ENCODE data around the gene TRPV6.

Gene TRPV6

DNA sequence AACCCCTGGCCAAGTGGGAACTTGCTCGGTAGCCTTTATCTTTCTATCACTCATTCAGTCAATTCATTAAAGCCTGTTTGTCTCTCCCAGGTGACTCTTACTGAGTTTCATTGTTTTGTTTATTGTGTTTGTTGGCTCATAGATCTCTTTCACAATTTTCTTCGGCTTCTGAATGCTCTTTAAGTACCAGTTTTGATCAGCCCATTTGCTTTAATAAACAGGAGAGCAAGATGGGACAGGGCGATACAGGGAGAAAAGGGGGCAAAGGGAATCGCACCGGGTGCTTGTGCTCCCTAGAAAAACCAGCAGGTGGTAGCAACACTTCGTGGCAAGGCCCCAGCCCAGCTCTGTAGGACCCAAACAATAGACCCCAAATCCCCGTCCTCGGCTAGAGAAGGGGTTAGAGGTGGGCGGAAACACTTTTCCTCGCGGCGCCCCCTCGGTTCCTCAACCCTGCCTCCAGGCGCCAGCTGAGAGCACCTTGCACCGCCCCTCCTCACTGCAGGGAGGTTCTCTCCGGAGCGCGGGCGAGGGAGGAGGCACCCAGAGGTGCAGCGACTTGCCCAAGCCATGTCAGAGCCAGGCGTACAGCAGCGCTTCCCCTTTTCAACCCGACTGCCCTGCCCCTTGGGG is 31.7 kb downstream of the TRPV6 start:
- DNase-seq (ENCODE audit: low read depth), result peak; percentile 61

DNA sequence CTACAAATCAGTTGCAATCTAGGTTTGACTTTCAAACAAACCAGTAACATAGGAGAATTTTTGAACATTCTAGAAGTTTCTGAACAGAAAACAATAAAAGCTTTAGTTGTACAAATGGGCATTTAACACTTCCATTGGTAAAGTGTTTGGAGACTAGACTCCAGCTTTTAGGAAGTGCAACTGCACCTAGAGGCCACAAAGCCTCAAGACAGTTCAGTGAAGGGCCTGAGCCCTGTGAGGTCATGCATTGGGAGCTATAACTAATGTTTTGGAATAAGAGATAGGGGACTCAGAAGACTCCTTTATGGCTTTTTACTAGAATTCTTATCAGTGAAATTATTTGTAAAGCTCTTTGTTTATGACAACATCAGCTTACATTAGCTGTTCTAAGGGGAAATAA is 33.6 kb downstream of the TRPV6 start:
- no peak for DNase-seq (ENCODE audit: low read depth)

DNA sequence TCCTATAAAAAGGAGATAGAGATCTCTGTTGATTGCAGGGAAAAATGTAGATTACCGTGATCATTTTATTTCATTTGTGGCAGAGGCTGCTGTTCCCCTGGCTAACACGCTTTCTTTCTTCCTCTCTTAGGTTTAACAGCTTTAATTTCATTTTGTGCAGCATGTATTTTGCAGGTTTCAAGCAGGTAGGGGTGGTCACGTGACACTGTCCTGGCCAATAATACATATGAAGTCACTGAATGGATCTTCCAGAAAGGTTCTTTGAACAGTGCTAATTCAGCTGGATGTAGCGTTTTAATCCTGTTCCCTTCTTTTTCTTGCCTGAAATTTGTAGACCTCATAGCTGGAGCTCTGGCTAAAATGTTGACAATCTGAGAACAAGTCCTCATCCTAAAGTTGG is 34.3 kb downstream of the TRPV6 start:
- no peak for DNase-seq (ENCODE audit: low read depth)

DNA sequence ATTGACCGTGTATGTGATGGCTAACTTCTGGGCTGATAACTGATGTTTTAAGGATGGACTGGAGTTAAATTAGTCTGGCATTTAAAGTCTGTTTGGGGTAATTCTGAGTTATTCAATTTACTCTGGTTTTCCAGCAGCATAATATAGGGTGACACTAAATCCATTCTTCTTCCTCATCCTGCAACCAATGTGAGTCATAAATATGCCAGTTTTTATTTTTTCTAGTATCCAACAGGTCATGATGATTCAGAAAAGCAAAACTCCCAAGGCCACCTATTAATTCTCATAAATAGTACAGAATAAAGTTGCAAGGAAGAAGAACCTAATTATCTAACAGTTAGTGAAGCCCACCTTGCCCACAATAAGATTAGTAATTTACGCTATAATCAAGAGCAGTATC is 38.2 kb downstream of the TRPV6 start:
- DNase-seq (ENCODE audit: low read depth), result no peak

DNA sequence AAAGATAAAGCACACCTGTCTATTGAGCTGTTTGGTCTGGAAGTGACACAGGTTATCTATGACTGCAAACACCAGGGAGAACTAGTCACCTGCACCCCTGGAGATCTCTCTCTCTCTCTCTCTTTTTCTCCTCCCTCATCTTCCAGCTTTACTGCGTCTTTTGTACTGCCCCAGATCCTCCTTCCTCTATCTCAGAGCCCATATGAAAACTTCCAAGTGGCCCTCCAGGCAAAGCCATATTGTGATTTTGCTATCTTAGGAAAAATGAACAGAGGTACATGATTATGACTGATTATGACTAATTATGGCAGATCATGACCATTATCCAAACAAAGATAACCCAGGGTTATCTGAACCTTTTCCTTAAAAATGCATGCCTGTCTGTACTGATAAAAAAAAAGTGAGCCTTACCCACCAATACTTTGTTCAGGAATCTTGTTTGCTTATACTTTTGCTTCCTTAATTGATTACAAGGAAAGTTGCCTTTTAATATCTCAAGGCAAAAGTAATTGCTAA is 43.2 kb downstream of the TRPV6 start:
- no peak for DNase-seq (ENCODE audit: low read depth)

DNA sequence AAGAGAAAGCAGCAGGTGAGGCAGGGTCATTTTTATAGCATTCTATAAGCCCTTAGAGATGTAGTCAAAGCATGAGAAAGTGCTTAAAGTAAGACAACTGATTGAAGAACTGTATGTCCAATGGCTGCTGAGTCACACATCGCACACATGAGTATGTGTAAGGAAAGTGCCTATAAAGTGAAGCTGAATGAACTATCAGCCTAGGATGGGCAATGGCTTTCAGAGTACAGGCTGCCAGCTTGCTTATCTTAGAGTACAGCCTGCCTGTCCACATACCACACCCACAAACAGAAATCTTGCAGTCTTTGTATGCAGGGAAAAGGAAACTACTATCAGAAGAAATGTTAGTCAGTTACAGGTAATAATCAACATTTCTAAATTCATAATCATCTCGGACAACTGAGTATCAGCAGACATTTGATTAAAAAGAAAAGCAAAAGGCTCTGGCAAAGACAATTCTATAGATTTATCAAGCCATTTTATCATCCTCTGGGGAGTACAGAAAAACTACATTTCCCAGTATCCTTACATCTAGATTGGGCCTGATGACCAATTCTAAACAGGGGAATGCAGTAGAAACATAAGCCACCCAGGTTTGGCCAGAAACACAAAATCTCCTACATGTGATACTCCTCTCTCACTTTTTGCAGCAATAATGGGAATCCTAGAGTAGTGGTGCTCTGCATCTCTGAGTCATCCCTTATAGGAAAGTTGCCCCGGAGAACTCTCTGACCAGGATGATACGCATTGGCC is 46.9 kb downstream of the TRPV6 start:
- DNase-seq (ENCODE audit: low read depth), result peak; percentile 9

DNA sequence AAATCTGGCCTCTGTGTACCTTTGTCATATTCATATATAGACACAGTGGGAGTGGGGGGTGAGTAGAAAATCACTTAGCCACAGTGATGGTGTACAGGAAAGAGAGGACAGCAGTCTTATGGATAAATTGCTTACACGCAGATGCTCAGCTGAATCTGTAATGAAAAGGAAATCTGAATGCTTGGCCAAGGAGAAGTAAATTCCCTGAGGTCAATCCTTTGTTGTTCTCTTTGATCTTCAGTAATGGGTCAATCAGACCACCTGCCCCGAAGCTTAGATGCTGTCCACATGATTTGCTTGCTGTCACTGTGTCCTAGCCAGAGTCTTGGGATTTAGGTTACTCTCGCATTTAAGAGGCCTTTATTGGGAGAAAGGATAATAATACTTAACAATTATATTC is 49.1 kb downstream of the TRPV6 start:
- DNase-seq (ENCODE audit: low read depth), result no peak

DNA sequence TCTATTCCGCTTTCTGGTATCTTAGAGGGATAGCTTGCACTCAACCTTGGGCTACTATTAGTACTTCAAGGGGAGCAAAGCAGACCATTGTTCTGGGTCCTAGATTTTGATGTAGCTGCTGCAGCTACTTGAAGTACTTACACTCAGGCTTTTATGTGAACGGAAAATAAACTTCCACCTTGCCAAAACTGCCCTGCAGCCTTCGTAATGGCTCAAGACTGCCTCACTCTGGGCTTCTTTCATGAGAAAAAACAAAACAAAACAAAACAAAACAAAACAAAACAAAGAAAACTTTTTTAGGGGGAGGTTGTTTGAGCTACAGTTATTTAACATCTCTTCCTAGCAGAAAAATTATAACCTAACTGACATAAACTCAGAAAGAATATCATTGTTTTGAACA is 50.1 kb downstream of the TRPV6 start:
- no peak for DNase-seq (ENCODE audit: low read depth)

DNA sequence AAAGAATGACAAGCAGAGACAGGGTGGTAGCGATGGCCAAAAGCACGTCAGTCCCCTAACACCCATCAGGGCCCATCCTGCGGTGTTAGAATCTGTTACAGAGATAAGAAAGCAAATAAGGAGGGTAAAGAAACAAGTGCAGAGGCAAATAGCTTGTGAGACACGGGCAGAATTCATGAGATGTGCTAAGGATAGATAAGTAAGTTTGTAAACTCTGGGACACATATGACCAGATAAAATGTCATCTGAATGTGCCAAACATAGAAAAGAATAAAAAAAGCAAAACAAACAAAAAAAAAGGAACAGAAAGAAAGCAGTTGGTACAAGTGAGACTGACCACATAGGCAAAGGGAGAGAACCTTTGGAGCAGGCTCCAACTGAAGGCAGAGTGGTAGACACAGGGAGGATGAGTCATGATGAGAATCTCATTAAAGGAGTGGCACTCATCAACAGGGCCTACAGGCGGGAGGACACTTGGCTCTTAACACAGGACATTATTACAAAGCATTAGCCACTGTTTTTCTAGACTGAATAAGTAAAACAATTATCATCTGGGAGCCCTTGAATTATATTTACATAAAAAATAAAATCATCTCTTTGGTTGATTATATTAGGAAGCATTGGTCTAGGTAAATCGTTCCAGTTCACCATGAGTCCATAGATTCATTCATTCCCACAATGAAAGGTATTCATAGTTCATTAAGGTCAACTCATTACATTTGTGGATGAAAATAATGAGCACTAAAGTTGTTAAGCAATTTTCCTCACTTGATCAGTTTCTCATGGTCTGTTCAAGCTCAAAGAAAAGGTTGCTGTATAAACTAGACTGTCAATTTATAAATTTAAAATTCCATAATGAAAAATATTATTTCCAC is 52.1 kb downstream of the TRPV6 start:
- no peak for DNase-seq (ENCODE audit: low read depth)

DNA sequence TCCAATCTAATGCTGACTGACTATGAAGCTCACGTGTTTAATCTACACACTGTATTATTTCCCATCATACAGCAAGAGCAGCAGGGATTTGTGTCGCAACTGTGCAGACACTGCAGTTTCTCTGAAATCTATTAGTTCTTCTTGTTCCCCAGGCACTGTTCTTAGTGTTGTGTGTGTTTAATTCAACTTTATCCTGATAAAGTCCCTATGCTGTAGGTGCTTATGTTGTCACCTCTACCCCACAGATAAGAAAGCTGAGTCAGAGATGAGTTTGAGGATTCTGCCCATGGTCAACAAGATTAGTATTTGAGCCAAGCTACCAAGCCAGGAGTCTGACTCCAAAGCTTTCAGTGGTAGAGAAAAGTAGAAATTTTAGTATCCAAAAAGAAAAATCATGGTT is 53.1 kb downstream of the TRPV6 start:
- DNase-seq (ENCODE audit: low read depth), result no peak

DNA sequence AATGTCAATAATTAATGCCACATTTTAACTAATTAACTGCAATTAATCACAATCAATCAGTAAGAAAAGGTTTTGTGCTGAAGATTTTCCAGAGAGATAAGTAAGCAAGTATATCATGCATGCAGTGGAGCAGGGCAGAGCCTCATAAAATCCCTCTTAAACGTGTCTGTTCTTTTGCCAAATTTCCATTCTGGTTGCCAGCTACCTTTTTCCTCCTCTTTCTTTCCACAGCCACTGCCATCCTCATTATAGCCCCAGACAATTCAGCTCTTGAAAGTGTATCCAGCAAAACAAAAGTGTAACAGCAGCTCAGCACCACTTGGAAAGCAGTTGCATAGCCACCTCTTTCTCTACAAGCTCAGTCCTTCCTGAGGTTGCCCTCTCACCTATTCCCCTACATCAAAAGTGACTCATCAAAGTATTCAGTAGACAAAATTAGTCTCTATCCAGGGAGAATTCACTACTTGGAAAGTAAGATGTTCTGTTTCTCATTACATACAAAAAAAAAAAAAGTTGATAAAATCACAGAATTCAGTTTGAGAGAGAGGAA is 57.5 kb downstream of the TRPV6 start:
- no peak for DNase-seq (ENCODE audit: low read depth)

DNA sequence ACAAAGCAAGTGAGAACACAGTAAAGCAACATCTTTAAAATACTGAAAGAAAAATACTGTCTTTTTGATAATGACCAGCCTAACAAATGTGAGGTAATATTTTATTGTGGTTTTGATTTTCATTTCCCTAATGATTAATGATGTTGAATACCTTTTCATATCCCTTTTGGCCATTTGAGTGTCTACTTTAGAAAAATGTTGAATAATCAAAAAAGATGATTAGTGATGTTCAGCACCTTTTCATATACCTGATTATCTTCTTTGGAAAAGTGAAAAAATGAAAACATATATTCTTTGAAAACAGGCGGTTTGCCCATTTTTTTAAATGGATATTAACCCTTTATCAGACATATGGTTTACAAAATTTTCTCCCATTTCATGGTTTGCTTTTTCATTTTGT is 62.8 kb downstream of the TRPV6 start:
- DNase-seq (ENCODE audit: low read depth), result no peak

Measured in iris pigment epithelial cell (primary cell).